Body of pancreas (tissue), 4 donors: Measurements from ENCODE around the gene ANTXR2.

Source experiments
- CTCF ChIP-seq, 7 experiments: fragments of 450-650 bp in 4 of 7; fragments of 200-600 bp in 3 of 7; sonication (generic) in 3 of 7; IDR thresholded peaks; one replicate each; pipeline ENCODE4 v1.5.1; 2016 to 2019; ENCODE audit warnings: antibody characterized with exemption in 7 of 7
- POLR2A ChIP-seq, 3 donors: fragments of 450-650 bp; IDR thresholded peaks; one replicate each; pipeline ENCODE4 v1.6.1; 2016; ENCODE audit warnings: antibody characterized with exemption in 3 of 3, mild to moderate bottlenecking in 2 of 3

- TF ChIP-seq CTCF (IDR thresholded peaks at IDR 0.05) (no peak), POLR2A (IDR thresholded peaks at IDR 0.05) (no peak)
Measured at GRCh38 chr4:80075995-80076675, 3.1 kb upstream of the ANTXR2 start.
